K562 (cell line): ENCODE measurements around the gene OR8D2. TPM values are rescaled to one million over a fixed set of nuclear protein-coding genes. Genes with fewer than 3 reads are reported as not detected.

Experiments
- ATAC-seq: fragments of 200-7000 bp; cut with Tn5 transposase; 3 replicates; pipeline ENCODE4 v1.9.1; 2020; ENCODE audit warnings: moderate library complexity
- BruUV-seq: library from RNA; stranded (reverse); fragments of 400-500 nt; replicated peaks from 2 replicates; lab custom pipeline; 2021; lab: Mats Ljungman, UMichigan
- CTCF ChIA-PET: fragments of 300-600 bp; formaldehyde crosslinking; extraction: SDS; loops from one replicate; lab custom pipeline; 2021; ENCODE audit warnings: low intra/inter-chr PET ratio; lab: Yijun Ruan, JAX
- POLR2A ChIA-PET: fragments of 300-600, 350-650 bp; sonication (Branson Sonifier 250); formaldehyde crosslinking; extraction: SDS; loops from one replicate; lab custom pipeline; 2021; ENCODE audit warnings: antibody characterized with exemption, inconsistent platforms; lab: Yijun Ruan, JAX
- DNase-seq, 4 experiments: peaks; one replicate each; pipeline versions ENCODE4 v3.0.0 to v3.0.0-alpha.2; 2011 to 2018; ENCODE audit warnings: low spot score in 3 of 4, mixed read lengths in 3 of 4; ENCODE audit errors: extremely low read depth in 1 of 4
- FAIRE-seq: peaks from 2 replicates; lab custom pipeline; 2011; peaks lifted over from hg19 to GRCh38; lab: Jason Lieb, UNC
- H2AFZ ChIP-seq: 2 replicates; pipeline ENCODE4 v1.6.0; 2011; ENCODE audit warnings: low read depth, low read length, control low read depth, inconsistent platforms
- H3K27ac ChIP-seq: fragments of 200-600 bp; 3 replicates; pipeline ENCODE4 v1.8.0; 2011; ENCODE audit warnings: low read depth, mild to moderate bottlenecking, control low read depth, inconsistent platforms, low read length, moderate library complexity, mixed read lengths; ENCODE audit errors: extremely low read depth
- H3K27me3 ChIP-seq, 2 experiments: fragments of 300-600 bp in 1 of 2; 2 replicates in 1 of 2; 3 replicates in 1 of 2; pipeline versions ENCODE4 v1.6.0 to v1.8.0; 2011; ENCODE audit warnings: inconsistent platforms in 2 of 2, low read length in 2 of 2, mild to moderate bottlenecking in 1 of 2, mixed read lengths in 1 of 2, moderate library complexity in 1 of 2; ENCODE audit not compliant: control insufficient read depth in 2 of 2, insufficient read depth in 2 of 2
- H3K36me3 ChIP-seq: fragments of 300-600 bp; 3 replicates; pipeline ENCODE4 v1.8.0; 2011; ENCODE audit warnings: mild to moderate bottlenecking, low read length, inconsistent platforms; ENCODE audit not compliant: control insufficient read depth, insufficient read depth
- H3K4me1 ChIP-seq, 2 experiments: fragments of 200-600 bp in 1 of 2; replicated peaks in 1 of 2; 2 replicates in 1 of 2; 3 replicates in 1 of 2; pipeline versions ENCODE4 v1.5.1 to v1.8.0; 2011; ENCODE audit warnings: inconsistent platforms in 2 of 2, low read length in 2 of 2, mild to moderate bottlenecking in 1 of 2, mixed read lengths in 1 of 2, moderate library complexity in 1 of 2; ENCODE audit not compliant: control insufficient read depth in 2 of 2, insufficient read depth in 2 of 2
- H3K4me2 ChIP-seq: 2 replicates; pipeline ENCODE4 v1.6.1; 2011; ENCODE audit warnings: low read length, control low read depth, inconsistent platforms, mixed read lengths; ENCODE audit not compliant: insufficient read depth
- H3K4me3 ChIP-seq: fragments of 200-600 bp; sonication (generic), shearing (Covaris generic); 2 replicates; pipeline ENCODE4 v1.5.1; 2016; ENCODE audit warnings: control low read depth, inconsistent platforms
- H3K79me2 ChIP-seq: fragments of 200-600 bp; 3 replicates; pipeline ENCODE4 v1.8.0; 2011; ENCODE audit warnings: low read length, inconsistent platforms; ENCODE audit not compliant: control insufficient read depth, insufficient read depth
- H3K9ac ChIP-seq, 2 experiments: 2 replicates each; pipeline versions ENCODE4 v1.6.0 to v1.6.1; 2011; ENCODE audit warnings: low read depth in 2 of 2, low read length in 2 of 2, control low read depth in 1 of 2, inconsistent platforms in 1 of 2, mild to moderate bottlenecking in 1 of 2, mixed read lengths in 1 of 2; ENCODE audit not compliant: insufficient read depth in 1 of 2
- H3K9me1 ChIP-seq: one replicate; pipeline ENCODE4 v1.6.0; 2011; ENCODE audit warnings: inconsistent platforms, mild to moderate bottlenecking, low read length, moderate library complexity; ENCODE audit not compliant: control insufficient read depth, insufficient read depth
- H3K9me3 ChIP-seq: replicated peaks from 2 replicates; pipeline ENCODE4 v1.5.1; 2011; ENCODE audit warnings: low read depth, low read length, inconsistent platforms; ENCODE audit not compliant: control insufficient read depth, insufficient read depth
- H4K20me1 ChIP-seq: replicated peaks from 2 replicates; pipeline ENCODE4 v1.6.1; 2011; ENCODE audit warnings: low read length, inconsistent platforms, mixed read lengths; ENCODE audit not compliant: control insufficient read depth, insufficient read depth
- COPS2 ChIP-seq: fragments of 450-650 bp; conservative IDR thresholded peaks from 2 replicates; pipeline ENCODE4 v1.6.1; 2016; ENCODE audit warnings: mild to moderate bottlenecking, moderate library complexity
- GATA2 ChIP-seq: sonication (generic); formaldehyde crosslinking; IDR thresholded peaks from 2 replicates; pipeline ENCODE4 v1.4.0; 2020; ENCODE audit warnings: mild to moderate bottlenecking, missing genetic modification reagents
- HMBOX1 ChIP-seq: sonication (generic); IDR thresholded peaks from 2 replicates; pipeline ENCODE4 v1.6.1; 2016
- SPI1 ChIP-seq: IDR thresholded peaks from 2 replicates; pipeline ENCODE4 v1.6.1; 2011; ENCODE audit warnings: low read depth, low read length, control low read depth, borderline replicate concordance
- TRIM25 ChIP-seq: fragments of 450-650 bp; IDR thresholded peaks from 2 replicates; pipeline ENCODE4 v1.7.0; 2016; ENCODE audit warnings: borderline replicate concordance
- ZBTB7A ChIP-seq: IDR thresholded peaks from 2 replicates; pipeline ENCODE4 v1.6.1; 2011; ENCODE audit warnings: low read depth, mild to moderate bottlenecking, low read length, moderate library complexity, borderline replicate concordance; ENCODE audit not compliant: control insufficient read depth
- ZC3H4 ChIP-seq: sonication (generic); formaldehyde crosslinking; IDR thresholded peaks from 2 replicates; pipeline ENCODE4 v1.9.0; 2021; ENCODE audit warnings: missing genetic modification reagents, borderline replicate concordance
- WGBS: fragments of 100-300 bp; shearing (Covaris generic); methylation state at CpG from one replicate; pipeline ENCODE4 v1.1.6; 2016; ENCODE audit warnings: low coverage, mixed read lengths; ENCODE audit not compliant: insufficient coverage; ENCODE audit errors: missing lambda C conversion rate; 5-methylcytosine and 5-hydroxymethylcytosine counted together
- in situ Hi-C: fragments of 300-500 bp; cut with MboI; formaldehyde crosslinking; loops from 4 replicates; pipeline ENCODE4 v1.15.0; 2018; ENCODE audit warnings: inconsistent platforms, mixed read lengths
- intact Hi-C: fragments of 100-400 bp; cut with micrococcal nuclease; formaldehyde crosslinking; loops from 2 replicates; pipeline ENCODE4 v1.14.2; 2022
- polyA plus RNA-seq, 8 experiments: library from polyadenylated mRNA; depleted of rRNA in 4 of 8; stranded (reverse) in 5 of 8; unstranded in 3 of 8; fragments of >200 nt; fragmentation: Nextera tagmentation in 2 of 8; fragmentation: Illumina TruSeq in 1 of 8; extraction: Ambion mirVana in 2 of 8; extraction: Trizol in 1 of 8; gene quantifications; 2 replicates each; pipeline versions ENCODE4 v1.2.1 to v1.2.3, GENCODE V29; 2011 to 2014; ENCODE audit warnings: inconsistent platforms in 1 of 8, missing spikeins in 1 of 8
- total RNA-seq, 7 experiments: library from RNA; depleted of rRNA in 6 of 7; stranded (reverse); fragments of >200 nt in 6 of 7; fragmentation: Illumina TruSeq in 2 of 7; extraction: Trizol in 2 of 7; gene quantifications; 2 replicates each; pipeline versions ENCODE4 v1.2.1 to v1.2.3, GENCODE V29; 2011 to 2021; ENCODE audit warnings: low replicate concordance in 1 of 7

Gene OR8D2
- total and polyA plus RNA-seq, 9 of the 15 experiments (the other 6 are each of a cell fraction or from before 2014, with no cell fraction given) = 0.06 to 0.21 TPM; not detected in 7

GRCh38 chr11:124340142-124340447, 20.1 kb upstream of the OR8D2 start (continued):
- TF ChIP-seq TRIM25 (no peak), ZBTB7A (no peak)

- Histone ChIP-seq H3K9ac (no peak overlapping the region), H3K9me1 (no peaks in the 10 kb centered on the region), H3K4me2 (no peak overlapping the region), H2AFZ (no peak overlapping the region), H3K4me3 (no peak overlapping the region), H3K36me3 (no peaks in the 10 kb centered on the region), H3K79me2 (no peaks in the 10 kb centered on the region), H3K4me1 (no peaks in the 10 kb centered on the region; a peak in 1 of 5 replicates), H3K27me3 (no peaks in the 10 kb centered on the region), H3K9me3 (no peaks in the 10 kb centered on the region), H3K27ac (no peak overlapping the region), H4K20me1 (no peaks in the 10 kb centered on the region)
- ATAC-seq (no peak), DNase-seq (no peak), FAIRE-seq (no peak)
- in situ Hi-C loops = no loop called here
- intact Hi-C loops = no loop called here
- ChIA-PET CTCF (no interaction called here), POLR2A (interaction anchor here (0.9 kb wide), 1 partner anchor 18 kb away, joined by 3 read pairs; no protein-coding TSS in a partner anchor)
- 38% methylated on average over 6 of the region's 6 CpGs for WGBS
- BruUV-seq = no TSS peak
- TF ChIP-seq ZC3H4 (CRISPR knock-in tag) (no peak), GATA2 (CRISPR knock-in tag) (no peak), COPS2 (no peak), SPI1 (peak; percentile 87), HMBOX1 (peak; percentile 18; the same call in 1 of the 2 replicates)
Measured at GRCh38 chr11:124339396-124340141, 19.6 kb upstream of the OR8D2 start.
